KMS-11 (cell line): Measurements from ENCODE around the gene HTR1D.

Source experiments
- H2AFZ ChIP-seq: fragments of 200-600 bp; sonication (generic); 2 replicates; pipeline ENCODE4 v1.6.1; 2016; ENCODE audit warnings: antibody characterized with exemption, mixed run types, low read depth
- H3K27ac ChIP-seq: fragments of 200-600 bp; sonication (generic); 2 replicates; pipeline ENCODE4 v1.6.1; 2016; ENCODE audit warnings: mild to moderate bottlenecking, mixed run types
- H3K27me3 ChIP-seq: fragments of 200-600 bp; sonication (generic); 2 replicates; pipeline ENCODE4 v1.6.1; 2017; ENCODE audit warnings: mild to moderate bottlenecking, low read depth, mixed run types, moderate library complexity; ENCODE audit not compliant: insufficient read depth
- H3K36me3 ChIP-seq: fragments of 200-600 bp; sonication (generic); 2 replicates; pipeline ENCODE4 v1.6.1; 2017; ENCODE audit warnings: mild to moderate bottlenecking, mixed run types; ENCODE audit not compliant: insufficient read depth
- H3K4me1 ChIP-seq: fragments of 200-600 bp; sonication (generic); 2 replicates; pipeline ENCODE4 v1.6.1; 2016; ENCODE audit warnings: mild to moderate bottlenecking, low read depth, mixed run types; ENCODE audit not compliant: poor library complexity, severe bottlenecking
- H3K4me2 ChIP-seq: fragments of 200-600 bp; sonication (generic); 2 replicates; pipeline ENCODE4 v1.7.0; 2016; ENCODE audit warnings: mild to moderate bottlenecking, mixed run types
- H3K4me3 ChIP-seq: fragments of 200-600 bp; sonication (generic); IDR thresholded peaks from 2 replicates; pipeline ENCODE4 v1.6.1; 2017; ENCODE audit warnings: low read depth, low read length, mixed read lengths; ENCODE audit not compliant: insufficient read depth
- H3K79me2 ChIP-seq: fragments of 200-600 bp; sonication (generic); 2 replicates; pipeline ENCODE4 v1.6.1; 2016; ENCODE audit warnings: low read depth, mixed run types; ENCODE audit not compliant: insufficient read depth
- H3K9ac ChIP-seq: fragments of 200-600 bp; sonication (generic); 2 replicates; pipeline ENCODE4 v1.6.1; 2016; ENCODE audit warnings: mild to moderate bottlenecking, mixed run types
- H4K20me1 ChIP-seq: fragments of 200-600 bp; sonication (generic); 2 replicates; pipeline ENCODE4 v1.6.1; 2016; ENCODE audit warnings: mild to moderate bottlenecking, mixed run types; ENCODE audit not compliant: insufficient read depth
- CTCF ChIP-seq: fragments of 200-600 bp; sonication (generic); conservative IDR thresholded peaks from 2 replicates; pipeline ENCODE4 v1.6.1; 2017; ENCODE audit warnings: low read depth, mild to moderate bottlenecking, antibody characterized with exemption, low read length, moderate library complexity, mixed read lengths

The HTR1D gene

GRCh38 chr1:23244256-23244761 lies 27.0 kb upstream of the HTR1D start:
- no peaks in the 10 kb centered on the region for H3K79me2 ChIP-seq
- H3K4me3 ChIP-seq = no peak overlapping the region
- TF ChIP-seq CTCF = no peak
- no peaks in the 10 kb centered on the region for H3K36me3 ChIP-seq
- no peaks in the 10 kb centered on the region for H3K4me1 ChIP-seq
- H3K27ac ChIP-seq = no peak overlapping the region
- H3K4me2 ChIP-seq = no peak overlapping the region
- no peak overlapping the region for H3K9ac ChIP-seq
- H3K27me3 ChIP-seq = no peaks in the 10 kb centered on the region
- H4K20me1 ChIP-seq = no peaks in the 10 kb centered on the region
- no peak overlapping the region for H2AFZ ChIP-seq

GRCh38 chr1:23242414-23242813 lies 25.1 kb upstream of the HTR1D start:
- H3K4me2 ChIP-seq = no peak overlapping the region
- no peak overlapping the region for H3K9ac ChIP-seq
- no peak overlapping the region for H3K4me3 ChIP-seq
- H2AFZ ChIP-seq = no peak overlapping the region
- H3K36me3 ChIP-seq = no peaks in the 10 kb centered on the region
- no peaks in the 10 kb centered on the region for H3K4me1 ChIP-seq
- H3K79me2 ChIP-seq = no peaks in the 10 kb centered on the region
- TF ChIP-seq CTCF = no peak
- no peak overlapping the region for H3K27ac ChIP-seq
- H4K20me1 ChIP-seq = no peaks in the 10 kb centered on the region
- H3K27me3 ChIP-seq = no peaks in the 10 kb centered on the region

- TF ChIP-seq CTCF = no peak
- no peak overlapping the region for H3K9ac ChIP-seq
- H3K4me2 ChIP-seq = no peak overlapping the region
- H3K27me3 ChIP-seq = no peaks in the 10 kb centered on the region
- H3K36me3 ChIP-seq = no peaks in the 10 kb centered on the region
- H3K79me2 ChIP-seq = no peaks in the 10 kb centered on the region
- no peak overlapping the region for H2AFZ ChIP-seq
- H4K20me1 ChIP-seq = no peaks in the 10 kb centered on the region
- no peak overlapping the region for H3K27ac ChIP-seq
- no peaks in the 10 kb centered on the region for H3K4me1 ChIP-seq
- no peak overlapping the region for H3K4me3 ChIP-seq
These were observed 22.5 kb upstream of the HTR1D start for GRCh38 chr1:23239638-23240295.

- Histone ChIP-seq H3K36me3 (no peaks in the 10 kb centered on the region), H3K4me1 (no peaks in the 10 kb centered on the region), H3K4me2 (no peak overlapping the region), H3K27me3 (no peaks in the 10 kb centered on the region), H3K4me3 (no peak overlapping the region), H3K79me2 (no peaks in the 10 kb centered on the region), H2AFZ (no peak overlapping the region), H3K9ac (no peak overlapping the region), H3K27ac (no peak overlapping the region), H4K20me1 (no peaks in the 10 kb centered on the region)
- TF ChIP-seq CTCF = no peak
These were observed 21.3 kb upstream of the HTR1D start for GRCh38 chr1:23238565-23238964.
